NCI-H1436 (cell line): ENCODE results near the gene MARK3.
A peak's percentile ranks its signal among the peaks of the same experiment; 100 is the strongest.
"Not testable (repeated sequence)": the region's sequence is repeated elsewhere in the genome, so short reads cannot be mapped to it uniquely, and the experiment has no call there.

ENCODE experiments used
- DNase-seq: peaks from one replicate; lab custom pipeline; 2025; lab: John Stamatoyannopoulos, UW

The MARK3 gene

GRCh38 chr14:103385152-103385928 lies at the start of gene MARK3:
Gene MARK3, plus strand, starts transcription at chr14:103385415. Its CDS starts 615 bp downstream, at chr14:103386030.
- DNase-seq = peak; percentile 92

- no peak for DNase-seq
Measured at GRCh38 chr14:103336191-103336590, 49.0 kb upstream of the MARK3 start.

GRCh38 chr14:103337794-103338193 lies 47.4 kb upstream of the MARK3 start:
- no peak for DNase-seq

GRCh38 chr14:103339561-103339960 lies 45.7 kb upstream of the MARK3 start:
- no peak for DNase-seq

- DNase-seq = no peak
Measured at GRCh38 chr14:103340480-103341212, 44.6 kb upstream of the MARK3 start.

- no peak for DNase-seq
Measured at GRCh38 chr14:103341250-103342129, 43.7 kb upstream of the MARK3 start.

- DNase-seq = no peak
Measured at GRCh38 chr14:103343164-103343879, 41.9 kb upstream of the MARK3 start.

- no peak for DNase-seq
Measured at GRCh38 chr14:103343905-103344797, 41.1 kb upstream of the MARK3 start.

GRCh38 chr14:103346286-103346685 lies 38.9 kb upstream of the MARK3 start:
- DNase-seq = no peak

- DNase-seq = no peak
Measured at GRCh38 chr14:103347091-103347815, 38.0 kb upstream of the MARK3 start.

- no peak for DNase-seq
Measured at GRCh38 chr14:103348154-103348553, 37.1 kb upstream of the MARK3 start.

- no peak for DNase-seq
Measured at GRCh38 chr14:103349982-103350381, 35.2 kb upstream of the MARK3 start.

GRCh38 chr14:103353362-103353761 lies 31.9 kb upstream of the MARK3 start:
- DNase-seq = no peak

- no peak for DNase-seq
Measured at GRCh38 chr14:103354141-103354540, 31.1 kb upstream of the MARK3 start.

- DNase-seq = no peak
Measured at GRCh38 chr14:103356024-103356682, 29.1 kb upstream of the MARK3 start.

GRCh38 chr14:103357552-103357951 lies 27.7 kb upstream of the MARK3 start:
- not testable (repeated sequence) for DNase-seq

GRCh38 chr14:103360548-103360947 lies 24.7 kb upstream of the MARK3 start:
- DNase-seq = no peak

- no peak for DNase-seq
Measured at GRCh38 chr14:103361867-103362266, 23.3 kb upstream of the MARK3 start.

GRCh38 chr14:103362780-103363179 lies 22.4 kb upstream of the MARK3 start:
- DNase-seq = no peak
